GM21367 (cell line): ENCODE results near the gene ZSCAN25.
"Not testable (repeated sequence)": the region's sequence is repeated elsewhere in the genome, so short reads cannot be mapped to it uniquely, and the experiment has no call there.

Source experiments
- ATAC-seq: cut with Tn5 transposase; IDR thresholded peaks from one replicate; pipeline ENCODE4 v1.9.1; 2021; ENCODE audit not compliant: unreplicated experiment

Gene ZSCAN25

DNA sequence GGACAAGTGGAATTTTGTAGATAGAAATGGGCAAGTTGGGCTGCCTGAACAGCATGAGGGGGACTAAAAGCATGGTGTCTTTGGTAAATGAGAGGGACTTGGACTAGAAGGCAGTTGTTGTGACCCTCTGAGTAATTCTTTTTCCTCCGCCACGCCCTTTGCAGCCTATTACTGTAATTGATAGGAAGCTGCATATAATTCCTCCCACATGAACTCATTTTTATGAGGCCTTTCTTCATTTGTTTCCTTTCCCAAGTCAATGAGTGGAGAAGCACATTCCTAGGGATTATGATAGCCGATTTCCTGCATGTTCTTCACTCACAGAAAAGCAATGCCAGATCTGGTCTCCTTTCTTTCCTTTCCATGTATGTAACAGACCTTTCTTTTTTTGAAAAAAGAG lies 27.7 kb downstream of the ZSCAN25 start:
- no peak for ATAC-seq

DNA sequence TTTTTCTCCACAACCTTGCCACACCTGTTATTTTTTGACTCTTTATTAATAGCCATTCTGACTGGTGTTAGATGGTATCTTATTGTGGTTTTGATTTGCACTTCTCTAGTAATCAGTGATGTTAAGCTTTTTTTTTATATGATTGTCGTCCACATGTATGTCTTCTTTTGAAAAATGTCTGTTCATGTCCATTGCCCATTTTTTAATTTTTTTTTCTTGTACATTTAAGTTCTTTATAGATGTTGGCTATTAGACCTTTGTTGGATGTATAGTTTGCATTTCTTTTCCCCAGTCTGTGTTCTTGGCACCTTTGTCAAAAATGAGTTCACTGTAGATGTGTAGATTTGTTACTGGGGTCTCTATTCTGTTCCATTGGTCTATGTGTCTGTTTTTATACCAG lies 28.8 kb downstream of the ZSCAN25 start:
- no peak for ATAC-seq

DNA sequence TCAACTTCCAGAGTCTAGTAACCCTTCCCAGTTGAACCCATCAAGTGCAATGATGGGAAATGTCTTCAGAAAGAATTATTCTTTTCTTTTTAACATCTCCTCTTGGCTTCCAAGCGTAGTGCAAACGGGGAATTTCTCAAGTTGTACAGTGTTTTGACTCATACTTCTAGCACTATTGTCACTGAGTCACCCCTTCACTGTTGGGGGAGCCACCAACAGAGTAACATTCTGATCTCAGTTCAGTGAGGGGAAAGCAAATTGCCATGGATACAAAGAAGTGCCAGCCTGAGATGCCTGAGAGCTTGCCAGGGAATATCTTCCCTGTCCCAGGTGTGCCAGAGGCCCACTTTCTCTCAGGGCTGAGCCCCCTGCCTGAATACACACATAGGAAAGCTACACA lies 32.1 kb downstream of the ZSCAN25 start:
- ATAC-seq, result no peak

DNA sequence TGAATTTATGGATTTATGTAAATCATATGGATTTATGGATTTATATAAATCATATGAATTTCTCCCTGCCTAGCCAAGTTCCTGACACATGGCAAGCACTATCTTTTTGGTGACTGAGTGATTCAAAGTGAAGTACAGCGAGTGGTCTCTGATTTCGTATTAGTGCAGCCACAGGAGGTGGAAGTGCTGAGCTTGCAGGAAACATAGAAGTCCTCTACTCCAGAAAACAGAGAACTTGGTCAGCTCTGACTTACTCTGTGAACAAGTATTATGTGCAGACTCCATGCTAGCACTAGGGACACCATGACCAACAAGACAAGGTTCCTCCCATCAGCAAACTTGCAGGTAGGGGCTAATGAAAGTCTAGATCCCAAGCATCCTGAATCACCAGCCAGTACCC lies 34.5 kb downstream of the ZSCAN25 start:
- ATAC-seq, result no peak

DNA sequence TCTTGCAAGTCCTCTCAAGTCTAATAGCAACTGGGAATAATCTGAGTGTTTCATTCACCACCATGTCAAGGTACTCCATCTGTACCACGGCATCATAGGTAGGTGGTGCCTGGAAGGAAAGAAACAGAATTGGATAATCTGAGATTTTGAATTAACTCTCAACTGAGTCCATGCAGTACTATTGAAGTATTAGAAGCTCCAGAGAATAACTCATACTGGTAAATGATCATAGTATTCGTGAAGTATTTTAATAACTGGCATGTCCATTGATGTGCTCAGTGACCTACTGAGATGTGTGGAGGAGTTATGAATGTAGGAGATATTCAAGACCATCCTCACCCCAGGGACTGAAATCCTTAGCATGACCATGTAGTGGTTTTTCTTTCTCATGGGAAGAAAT lies 35.9 kb downstream of the ZSCAN25 start:
- no peak for ATAC-seq

DNA sequence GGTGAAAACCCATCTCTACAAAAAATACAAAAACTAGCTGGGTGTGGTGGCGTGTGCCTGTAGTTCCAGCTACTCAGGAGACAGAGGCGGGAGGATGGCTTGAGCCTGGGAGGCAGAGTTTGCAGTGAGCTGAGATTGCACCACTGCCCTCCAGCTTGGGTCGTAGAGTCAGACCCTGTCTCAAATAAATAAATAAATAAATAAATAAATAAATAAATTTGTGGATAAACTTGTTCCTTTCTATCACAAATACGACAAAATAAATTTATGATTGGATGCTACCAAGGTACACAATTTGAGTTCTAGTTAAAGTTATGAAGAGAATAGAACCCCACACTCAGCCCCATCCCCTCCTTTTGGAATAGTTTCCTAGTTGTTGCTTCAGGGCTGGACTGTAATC lies 36.5 kb downstream of the ZSCAN25 start:
- ATAC-seq, result not testable (repeated sequence)

DNA sequence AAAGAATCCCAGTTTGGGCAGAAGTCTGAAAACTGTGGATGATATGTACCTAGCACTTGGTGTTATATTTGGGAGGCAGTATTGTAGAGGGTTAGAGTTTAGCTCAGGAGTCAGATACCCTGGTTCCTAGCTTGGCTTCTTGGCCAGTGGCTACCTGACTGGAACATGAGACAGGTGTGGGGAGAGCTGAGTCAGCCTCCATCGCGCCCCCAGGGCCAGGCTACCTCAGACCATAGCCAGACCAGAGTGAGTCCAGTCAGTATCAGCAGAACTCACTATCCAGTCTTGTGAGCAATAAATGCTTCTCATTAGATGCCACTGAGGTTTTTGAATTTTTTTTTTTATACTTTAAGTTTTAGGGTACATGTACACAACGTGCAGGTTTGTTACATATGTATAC lies 37.0 kb downstream of the ZSCAN25 start:
- ATAC-seq, result no peak

DNA sequence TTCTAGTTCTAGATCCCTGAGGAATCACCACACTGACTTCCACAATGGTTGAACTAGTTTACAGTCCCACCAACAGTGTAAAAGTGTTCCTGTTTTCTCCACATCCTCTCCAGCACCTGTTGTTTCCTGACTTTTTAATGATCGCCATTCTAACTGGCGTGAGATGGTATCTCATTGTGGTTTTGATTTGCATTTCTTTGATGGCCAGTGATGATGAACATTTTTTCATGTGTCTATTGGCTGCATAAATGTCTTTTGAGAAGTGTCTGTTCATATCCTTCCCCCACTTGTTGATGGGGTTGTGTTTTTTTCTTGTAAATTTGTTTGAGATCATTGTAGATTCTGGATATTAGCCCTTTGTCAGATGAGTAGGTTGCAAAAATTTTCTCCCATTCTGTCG lies 37.9 kb downstream of the ZSCAN25 start:
- not testable (repeated sequence) for ATAC-seq

DNA sequence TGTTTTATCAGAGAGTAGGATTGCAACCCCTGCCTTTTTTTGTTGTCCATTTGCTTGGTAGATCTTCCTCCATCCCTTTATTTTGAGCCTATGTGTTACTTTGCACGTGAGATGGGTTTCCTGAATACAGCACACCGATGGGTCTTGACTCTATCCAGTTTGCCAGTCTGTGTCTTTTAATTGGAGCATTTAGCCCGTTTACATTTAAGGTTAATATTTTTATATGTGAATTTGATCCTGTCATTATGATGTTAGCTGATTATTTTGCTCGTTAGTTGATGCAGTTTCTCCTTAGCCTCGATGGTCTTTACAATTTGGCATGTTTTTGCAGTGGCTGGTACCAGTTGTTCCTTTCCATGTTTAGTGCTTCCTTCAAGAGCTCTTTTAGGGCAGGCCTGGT lies 41.1 kb downstream of the ZSCAN25 start:
- ATAC-seq, result not testable (repeated sequence)

DNA sequence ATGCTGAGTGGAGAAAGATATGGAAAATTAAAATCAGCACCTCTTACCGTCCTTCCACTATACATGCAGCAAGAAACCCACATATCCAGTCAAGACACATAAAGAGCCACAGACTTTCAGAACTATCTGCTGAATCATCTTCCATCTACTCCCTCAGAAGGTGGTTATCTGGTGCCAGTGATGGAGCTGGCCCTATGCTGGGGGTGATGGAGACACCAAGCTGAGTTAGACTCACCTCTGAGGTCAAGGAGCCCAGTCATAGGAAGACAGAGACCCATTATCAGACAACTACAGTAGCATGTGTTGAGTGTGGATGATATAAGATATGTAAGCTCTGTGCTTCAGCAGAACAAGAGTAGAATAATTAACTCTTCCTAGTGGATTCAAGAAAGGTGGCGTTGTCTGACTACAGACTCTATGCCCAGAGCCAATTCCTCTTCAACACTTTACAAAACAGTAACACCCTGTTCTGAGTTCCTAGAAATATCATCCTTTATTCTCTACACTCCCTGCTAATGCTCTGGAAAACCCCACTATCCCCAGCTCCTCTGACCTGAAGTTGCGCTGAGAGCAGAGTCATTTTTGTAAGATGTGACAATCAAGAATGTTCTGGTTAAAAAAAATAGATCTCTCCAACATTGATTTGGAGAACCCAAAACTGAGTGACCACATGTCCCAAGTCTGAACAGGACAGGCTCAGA lies 48.7 kb downstream of the ZSCAN25 start:
- ATAC-seq, result no peak

DNA sequence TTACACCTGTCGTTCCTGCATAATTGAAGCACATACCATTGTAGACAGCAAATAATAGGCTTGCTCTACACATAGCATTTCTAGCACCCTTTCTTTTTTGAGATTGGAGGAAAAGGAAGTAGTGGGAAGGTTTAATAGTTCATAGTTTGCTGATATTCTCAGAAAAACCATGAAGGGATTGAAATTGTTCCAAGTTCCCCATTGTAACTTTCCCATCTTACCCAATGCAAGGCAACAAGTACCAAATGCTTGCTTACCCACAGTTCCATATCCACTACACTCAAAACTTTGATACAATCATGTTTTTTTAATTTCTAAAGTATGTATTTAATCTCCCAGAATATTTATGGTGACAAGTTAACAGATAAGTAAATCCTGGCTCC lies 49.3 kb downstream of the ZSCAN25 start:
- ATAC-seq, result no peak

DNA sequence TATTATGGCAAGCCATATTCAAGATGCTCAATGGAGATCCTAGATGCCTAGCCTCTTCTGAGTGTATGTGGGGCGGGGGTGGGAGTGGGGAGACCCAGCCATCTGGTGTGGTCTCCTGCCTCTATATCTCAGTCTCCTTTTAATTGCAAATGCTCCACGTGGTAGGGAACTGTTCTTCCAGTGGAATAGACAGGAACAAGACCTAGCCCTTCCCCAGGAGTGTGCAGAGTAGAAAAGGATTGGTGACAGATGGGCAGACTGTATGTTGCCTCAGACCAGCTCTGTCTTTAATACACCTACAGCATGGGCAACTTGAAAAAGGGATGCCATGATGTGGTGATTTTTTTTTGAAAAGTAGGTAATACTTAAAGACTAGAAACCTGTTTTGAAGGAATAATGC lies 50.4 kb downstream of the ZSCAN25 start:
- ATAC-seq, result no peak

DNA sequence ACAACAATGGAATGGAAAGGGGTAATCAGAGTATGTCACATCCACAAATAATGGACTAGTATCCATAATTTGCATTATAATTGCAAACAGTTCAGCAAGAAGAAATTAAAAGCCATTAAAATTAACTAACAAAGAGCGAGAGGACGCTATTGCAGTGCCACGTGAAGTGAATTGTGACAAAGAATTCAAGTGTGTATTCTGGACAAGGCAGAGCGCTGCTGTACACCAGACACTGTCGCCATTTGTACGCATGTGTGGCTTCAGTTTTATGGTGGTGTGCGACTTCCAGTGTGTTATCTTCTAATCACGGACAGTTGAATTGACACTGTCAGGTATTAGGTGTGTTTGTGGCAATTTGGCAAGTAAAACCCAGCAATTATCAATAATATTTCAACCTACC lies 51.8 kb downstream of the ZSCAN25 start:
- no peak for ATAC-seq

DNA sequence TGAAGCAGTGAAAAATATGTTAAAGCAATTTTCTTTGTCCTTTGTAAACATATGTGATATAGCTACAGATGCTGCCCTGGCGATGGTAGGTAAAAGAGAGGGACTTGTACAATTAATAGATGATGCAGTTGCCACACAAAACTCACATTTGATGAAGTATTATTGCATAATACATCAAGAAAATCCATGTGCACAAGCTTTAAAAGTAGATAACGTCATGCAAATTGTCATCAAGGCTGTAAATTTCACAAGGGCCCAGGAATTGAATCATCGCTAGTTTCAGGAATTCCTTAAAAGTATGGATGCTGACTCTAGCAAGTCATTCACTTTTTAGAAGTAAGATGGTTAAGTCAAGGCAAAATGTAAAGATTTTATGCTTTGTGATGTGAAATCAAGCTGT lies 53.0 kb downstream of the ZSCAN25 start:
- no peak for ATAC-seq

DNA sequence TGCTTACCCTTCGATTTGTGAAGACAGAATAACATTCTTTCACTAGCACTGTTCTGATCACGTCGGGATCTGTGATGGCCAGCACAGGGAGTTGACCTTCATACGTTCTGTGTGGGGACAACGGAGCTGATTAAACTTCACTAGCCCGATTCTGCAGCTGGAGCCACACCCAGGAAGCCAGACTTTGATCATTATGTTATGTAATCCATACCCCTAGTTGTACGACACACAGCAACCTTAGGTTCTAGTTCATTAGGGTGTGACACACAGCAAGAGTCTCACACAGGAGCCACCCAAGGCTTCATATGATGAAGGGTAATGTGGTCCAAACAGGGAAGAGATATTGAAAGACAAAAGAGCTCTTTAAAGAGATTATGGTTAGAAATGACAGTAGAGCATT lies 55.8 kb downstream of the ZSCAN25 start:
- no peak for ATAC-seq

DNA sequence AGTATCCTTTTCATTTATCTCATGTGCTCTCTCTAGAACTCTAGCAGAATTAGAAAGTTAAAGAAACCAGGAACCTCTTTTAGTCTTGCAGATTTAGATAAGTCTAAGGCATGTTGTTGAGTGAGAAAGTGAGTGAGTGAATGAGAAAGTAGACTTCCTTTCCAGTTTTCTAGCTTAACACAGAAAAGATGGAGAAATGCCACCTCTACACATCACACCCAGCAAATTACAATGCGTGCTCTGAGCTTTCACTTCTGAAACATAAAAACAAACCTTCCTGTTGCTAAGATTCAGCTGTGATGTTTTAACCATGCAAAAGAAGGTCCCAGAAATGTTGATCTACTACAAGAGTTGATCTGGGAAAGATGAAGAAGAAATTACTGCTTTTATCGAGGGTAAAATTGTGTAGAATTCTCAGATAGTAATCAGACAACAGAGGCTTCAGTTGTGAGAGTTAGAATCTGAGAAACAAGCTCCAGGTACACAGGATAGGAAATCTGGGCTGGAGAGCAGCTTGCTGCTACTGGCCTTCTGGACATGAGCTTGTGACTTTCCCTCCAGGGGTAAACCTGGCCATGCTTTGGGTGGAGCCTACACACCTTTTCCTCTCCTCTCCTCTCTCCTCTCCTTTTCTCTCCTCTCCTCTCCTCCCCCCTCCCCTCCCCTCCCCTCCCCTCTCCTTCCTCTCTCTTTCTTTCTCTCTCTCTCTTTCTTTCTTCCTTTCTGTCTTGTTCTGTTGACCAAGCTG lies 58.4 kb downstream of the ZSCAN25 start:
- no peak for ATAC-seq

DNA sequence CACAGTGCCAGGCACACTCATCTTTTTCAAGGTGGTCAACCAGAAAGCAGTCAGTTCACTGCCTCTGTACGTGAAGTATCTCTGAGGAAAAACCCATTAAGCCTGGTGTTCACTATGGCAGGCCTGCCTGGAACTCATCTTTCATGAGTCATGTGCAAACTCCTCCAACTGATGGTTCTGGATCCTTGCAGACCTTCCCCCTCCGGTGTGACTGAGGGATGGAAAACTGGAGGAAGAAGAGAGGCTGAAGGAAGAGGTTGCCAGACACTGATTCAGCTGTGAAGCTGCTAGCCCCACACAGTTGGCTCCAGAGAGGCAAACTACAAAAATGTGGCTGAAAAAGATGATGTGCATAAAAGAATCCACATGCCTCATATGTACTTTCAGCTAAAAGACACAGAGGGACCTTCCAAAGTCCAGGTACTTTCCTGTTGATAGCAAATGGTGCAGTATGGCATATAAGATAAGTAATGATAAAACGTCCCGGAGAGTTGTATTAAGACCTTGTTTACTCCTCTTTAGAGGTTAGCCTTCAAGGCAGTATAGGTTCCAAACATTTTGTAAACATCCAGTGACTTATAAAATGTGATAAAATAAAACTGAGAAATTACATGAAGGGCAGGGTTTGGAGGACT lies 60.4 kb downstream of the ZSCAN25 start:
- no peak for ATAC-seq

DNA sequence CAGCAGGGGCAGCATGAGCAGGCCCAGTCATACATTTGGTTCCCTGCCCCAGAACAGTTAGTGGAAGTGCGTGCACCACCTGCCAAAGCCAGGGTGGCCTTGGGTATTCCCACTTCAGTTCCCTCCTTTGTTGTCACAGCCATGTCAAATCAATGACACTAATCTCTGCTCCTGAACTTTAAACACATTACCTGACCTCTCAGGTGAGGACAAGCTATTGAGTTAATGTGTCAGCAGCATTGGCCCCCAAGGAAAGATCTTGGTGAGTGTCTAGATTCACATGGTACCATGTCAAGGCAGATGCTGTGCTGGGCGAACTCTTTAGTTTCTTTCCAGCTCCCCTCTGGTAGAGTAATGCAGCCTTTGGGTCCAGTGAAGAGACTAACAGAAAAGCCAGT lies 60.9 kb downstream of the ZSCAN25 start:
- no peak for ATAC-seq

DNA sequence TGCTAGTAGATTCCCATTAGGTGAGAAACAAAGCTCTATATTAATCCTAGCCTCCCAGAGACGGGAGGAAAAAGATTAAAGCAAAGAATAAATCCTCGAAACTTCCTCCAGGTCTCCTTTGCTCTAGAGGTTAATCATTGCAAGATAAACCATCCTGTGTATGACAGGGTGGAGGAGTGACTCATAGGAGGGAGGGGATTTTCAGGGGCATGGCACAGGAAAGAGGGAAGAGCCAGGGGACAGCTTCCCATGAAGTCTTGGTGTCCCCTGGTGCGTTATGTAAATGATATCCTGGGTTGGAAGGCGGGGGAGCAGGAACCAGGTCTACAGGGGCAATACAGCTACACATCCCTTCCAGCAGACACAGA lies 62.3 kb downstream of the ZSCAN25 start:
- no peak for ATAC-seq

DNA sequence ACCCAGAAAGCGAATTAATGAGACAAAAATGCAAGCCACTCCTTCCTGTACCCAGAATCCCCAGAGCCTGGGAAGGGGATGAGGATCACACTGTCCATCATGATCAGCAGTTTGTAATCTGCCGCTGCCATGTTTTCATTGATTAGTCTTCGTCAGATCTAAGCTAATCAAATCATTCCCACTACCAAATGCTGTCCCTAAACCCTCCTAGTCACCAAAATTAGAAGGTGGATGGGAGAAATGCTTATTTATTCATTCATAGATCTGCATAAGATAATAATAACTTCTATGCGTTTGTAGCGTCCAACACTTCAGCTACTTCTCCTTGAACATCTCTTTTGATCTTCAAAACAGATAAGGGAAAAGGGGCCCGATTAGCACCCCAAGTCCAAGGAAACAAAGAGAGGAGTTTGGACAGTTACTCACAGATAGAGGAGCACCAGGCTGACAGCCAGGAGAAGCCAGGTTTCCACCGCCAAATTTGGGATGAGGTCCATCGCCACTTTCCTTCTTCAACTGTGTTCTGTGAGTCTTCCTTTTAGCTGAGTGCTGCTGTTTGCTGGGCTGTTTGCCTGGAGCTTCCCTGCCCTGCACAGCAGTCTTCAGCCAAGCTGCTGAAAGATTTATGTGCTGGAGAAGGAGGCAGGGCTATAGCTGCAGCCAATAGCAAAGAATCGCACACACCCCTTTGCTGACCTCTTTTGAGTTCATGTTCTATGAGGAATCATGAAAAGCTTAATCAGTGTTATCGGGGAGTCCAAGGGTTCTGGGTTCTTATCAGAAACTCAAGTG lies 62.9 kb downstream of the ZSCAN25 start, which contains the start of gene CYP3A5:
TSS of gene CYP3A5 (minus strand) at position 597 of the 792 bp plus-strand sequence. CDS start at position 497, 100 bp downstream.
- ATAC-seq, result no peak
